ENCODE measurements around the gene OR10V1. TPM values are rescaled to one million over a fixed set of nuclear protein-coding genes. Genes with fewer than 3 reads are reported as not detected.
"Not testable (repeated sequence)": the region's sequence is repeated elsewhere in the genome, so short reads cannot be mapped to it uniquely, and the experiment has no call there.

Gene OR10V1
- total and polyA plus RNA-seq, 4 donors, result not detected

GRCh38 chr11:59700157-59700556, 13.5 kb downstream of the OR10V1 start:
- DNase-seq; H3K9ac ChIP-seq (ENCODE audit: insufficient read depth in 1 of 2, low read length in 2 of 2); H3K27me3 ChIP-seq (ENCODE audit: control insufficient read depth in 3 of 3, insufficient read depth in 3 of 3, low read length in 2 of 3); H3K4me3 ChIP-seq; H3K27ac ChIP-seq (ENCODE audit: low read depth in 1 of 2, low read length in 1 of 2); H3K9me3 ChIP-seq (ENCODE audit: control insufficient read depth in 4 of 4, insufficient read depth in 3 of 4, low read length in 3 of 4); ATAC-seq (ENCODE audit: insufficient read depth, low FRiP score); H3K4me1 ChIP-seq (ENCODE audit: control insufficient read depth in 5 of 5, insufficient read depth in 5 of 5, low read length in 5 of 5); H3K36me3 ChIP-seq (ENCODE audit: control insufficient read depth in 4 of 4, insufficient read depth in 4 of 4, low read length in 4 of 4): not testable (repeated sequence)
- WGBS, 2 donors, result 57 to 79% methylated on average over 4 of the region's 5 CpGs

DNA sequence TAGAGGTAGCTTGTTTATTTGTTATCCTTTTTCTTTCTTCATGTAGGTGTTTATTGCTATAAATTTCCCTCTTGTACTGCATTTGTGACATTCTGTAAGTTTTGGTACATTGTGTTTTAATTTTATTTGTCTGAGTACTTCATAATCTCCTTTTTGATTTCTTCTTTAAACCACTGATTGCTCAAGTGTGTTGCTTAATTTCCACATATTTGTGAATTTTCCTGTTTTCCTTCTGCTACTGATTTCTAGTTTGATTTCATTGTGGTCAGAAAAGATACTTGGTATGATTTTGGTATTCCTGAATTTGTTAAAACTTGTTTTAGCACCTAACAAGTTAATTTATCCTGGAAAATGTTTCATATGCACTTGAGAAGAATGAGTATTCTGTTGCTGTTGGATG, 15.1 kb downstream of the OR10V1 start:
- H3K9ac ChIP-seq (ENCODE audit: insufficient read depth in 1 of 2, low read length in 2 of 2), result no peak overlapping the region
- no peaks in the 10 kb centered on the region for H3K4me1 ChIP-seq (ENCODE audit: control insufficient read depth in 5 of 5, insufficient read depth in 5 of 5, low read length in 5 of 5)
- H3K9me3 ChIP-seq (ENCODE audit: control insufficient read depth in 4 of 4, insufficient read depth in 3 of 4, low read length in 3 of 4), result peaks cover 0 to 3% (median 0%) of the 10 kb centered on the region in 4 donors
- ATAC-seq (ENCODE audit: insufficient read depth, low FRiP score) (no peak), DNase-seq (no peak)
- TF ChIP-seq, protein P1, sequence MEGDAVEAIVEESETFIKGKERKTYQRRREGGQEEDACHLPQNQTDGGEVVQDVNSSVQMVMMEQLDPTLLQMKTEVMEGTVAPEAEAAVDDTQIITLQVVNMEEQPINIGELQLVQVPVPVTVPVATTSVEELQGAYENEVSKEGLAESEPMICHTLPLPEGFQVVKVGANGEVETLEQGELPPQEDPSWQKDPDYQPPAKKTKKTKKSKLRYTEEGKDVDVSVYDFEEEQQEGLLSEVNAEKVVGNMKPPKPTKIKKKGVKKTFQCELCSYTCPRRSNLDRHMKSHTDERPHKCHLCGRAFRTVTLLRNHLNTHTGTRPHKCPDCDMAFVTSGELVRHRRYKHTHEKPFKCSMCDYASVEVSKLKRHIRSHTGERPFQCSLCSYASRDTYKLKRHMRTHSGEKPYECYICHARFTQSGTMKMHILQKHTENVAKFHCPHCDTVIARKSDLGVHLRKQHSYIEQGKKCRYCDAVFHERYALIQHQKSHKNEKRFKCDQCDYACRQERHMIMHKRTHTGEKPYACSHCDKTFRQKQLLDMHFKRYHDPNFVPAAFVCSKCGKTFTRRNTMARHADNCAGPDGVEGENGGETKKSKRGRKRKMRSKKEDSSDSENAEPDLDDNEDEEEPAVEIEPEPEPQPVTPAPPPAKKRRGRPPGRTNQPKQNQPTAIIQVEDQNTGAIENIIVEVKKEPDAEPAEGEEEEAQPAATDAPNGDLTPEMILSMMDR (IDR thresholded peaks at IDR 0.05; ENCODE audit: control extremely low read depth, extremely low read depth), result no peak
- no peak overlapping the region for H3K27ac ChIP-seq (ENCODE audit: low read depth in 1 of 2, low read length in 1 of 2)
- H3K27me3 ChIP-seq (ENCODE audit: control insufficient read depth in 3 of 3, insufficient read depth in 3 of 3, low read length in 2 of 3), result no peaks in the 10 kb centered on the region
- H3K4me3 ChIP-seq, result no peak overlapping the region
- H3K36me3 ChIP-seq (ENCODE audit: control insufficient read depth in 4 of 4, insufficient read depth in 4 of 4, low read length in 4 of 4), result no peaks in the 10 kb centered on the region

DNA sequence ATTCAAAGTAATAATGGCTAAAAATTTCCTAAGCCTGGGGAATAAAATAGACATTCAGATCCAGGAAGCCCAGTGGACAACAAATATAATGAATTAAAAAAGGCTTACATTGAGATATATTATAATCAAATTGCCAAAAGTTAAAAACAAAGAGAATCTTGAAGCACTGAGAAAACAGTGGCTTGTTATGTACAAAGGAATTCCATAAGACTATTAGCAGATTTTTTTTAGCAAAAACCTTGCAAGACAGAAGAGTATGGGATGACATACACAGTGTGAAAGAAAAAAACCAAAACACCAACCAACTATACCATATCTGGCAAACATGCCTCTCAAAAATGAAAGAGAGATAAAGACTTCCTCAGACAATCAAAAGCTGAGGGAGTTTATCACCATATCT, 20.7 kb downstream of the OR10V1 start:
- no peak overlapping the region for H3K9ac ChIP-seq (ENCODE audit: insufficient read depth in 1 of 2, low read length in 2 of 2)
- no peak overlapping the region for H3K4me3 ChIP-seq
- ATAC-seq (ENCODE audit: insufficient read depth, low FRiP score) (no peak), DNase-seq (no peak)
- TF ChIP-seq, protein P1 (IDR thresholded peaks at IDR 0.05; ENCODE audit: control extremely low read depth, extremely low read depth), result no peak
- H3K27ac ChIP-seq (ENCODE audit: low read depth in 1 of 2, low read length in 1 of 2), result no peak overlapping the region
- no peaks in the 10 kb centered on the region for H3K27me3 ChIP-seq (ENCODE audit: control insufficient read depth in 3 of 3, insufficient read depth in 3 of 3, low read length in 2 of 3)
- H3K4me1 ChIP-seq (ENCODE audit: control insufficient read depth in 5 of 5, insufficient read depth in 5 of 5, low read length in 5 of 5), result no peaks in the 10 kb centered on the region
- H3K36me3 ChIP-seq (ENCODE audit: control insufficient read depth in 4 of 4, insufficient read depth in 4 of 4, low read length in 4 of 4), result no peaks in the 10 kb centered on the region
- peaks cover 0 to 3% (median 2%) of the 10 kb centered on the region in 4 donors for H3K9me3 ChIP-seq (ENCODE audit: control insufficient read depth in 4 of 4, insufficient read depth in 3 of 4, low read length in 3 of 4)

- 57 to 60% methylated on average over 2 of the region's 2 CpGs for WGBS, 2 donors
- H3K9ac ChIP-seq (ENCODE audit: insufficient read depth in 1 of 2, low read length in 2 of 2), result no peak overlapping the region
- H3K9me3 ChIP-seq (ENCODE audit: control insufficient read depth in 4 of 4, insufficient read depth in 3 of 4, low read length in 3 of 4), result peaks cover 0 to 3% (median 2%) of the 10 kb centered on the region in 4 donors
- no peaks in the 10 kb centered on the region for H3K36me3 ChIP-seq (ENCODE audit: control insufficient read depth in 4 of 4, insufficient read depth in 4 of 4, low read length in 4 of 4)
- no peaks in the 10 kb centered on the region for H3K4me1 ChIP-seq (ENCODE audit: control insufficient read depth in 5 of 5, insufficient read depth in 5 of 5, low read length in 5 of 5)
- H3K27me3 ChIP-seq (ENCODE audit: control insufficient read depth in 3 of 3, insufficient read depth in 3 of 3, low read length in 2 of 3), result no peaks in the 10 kb centered on the region
- DNase-seq (no peak), ATAC-seq (ENCODE audit: insufficient read depth, low FRiP score) (no peak)
- TF ChIP-seq, protein P1 (IDR thresholded peaks at IDR 0.05; ENCODE audit: control extremely low read depth, extremely low read depth), result no peak
- H3K4me3 ChIP-seq, result no peak overlapping the region
- H3K27ac ChIP-seq (ENCODE audit: low read depth in 1 of 2, low read length in 1 of 2), result no peak overlapping the region
Measured at GRCh38 chr11:59691156-59691555, 22.5 kb downstream of the OR10V1 start.
